Measurements from ENCODE around the gene SDC1.
A peak's percentile ranks its signal among the peaks of the same experiment; 100 is the strongest.
"Not testable (repeated sequence)": the region's sequence is repeated elsewhere in the genome, so short reads cannot be mapped to it uniquely, and the experiment has no call there.

Gene SDC1, protein sequence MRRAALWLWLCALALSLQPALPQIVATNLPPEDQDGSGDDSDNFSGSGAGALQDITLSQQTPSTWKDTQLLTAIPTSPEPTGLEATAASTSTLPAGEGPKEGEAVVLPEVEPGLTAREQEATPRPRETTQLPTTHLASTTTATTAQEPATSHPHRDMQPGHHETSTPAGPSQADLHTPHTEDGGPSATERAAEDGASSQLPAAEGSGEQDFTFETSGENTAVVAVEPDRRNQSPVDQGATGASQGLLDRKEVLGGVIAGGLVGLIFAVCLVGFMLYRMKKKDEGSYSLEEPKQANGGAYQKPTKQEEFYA

DNA sequence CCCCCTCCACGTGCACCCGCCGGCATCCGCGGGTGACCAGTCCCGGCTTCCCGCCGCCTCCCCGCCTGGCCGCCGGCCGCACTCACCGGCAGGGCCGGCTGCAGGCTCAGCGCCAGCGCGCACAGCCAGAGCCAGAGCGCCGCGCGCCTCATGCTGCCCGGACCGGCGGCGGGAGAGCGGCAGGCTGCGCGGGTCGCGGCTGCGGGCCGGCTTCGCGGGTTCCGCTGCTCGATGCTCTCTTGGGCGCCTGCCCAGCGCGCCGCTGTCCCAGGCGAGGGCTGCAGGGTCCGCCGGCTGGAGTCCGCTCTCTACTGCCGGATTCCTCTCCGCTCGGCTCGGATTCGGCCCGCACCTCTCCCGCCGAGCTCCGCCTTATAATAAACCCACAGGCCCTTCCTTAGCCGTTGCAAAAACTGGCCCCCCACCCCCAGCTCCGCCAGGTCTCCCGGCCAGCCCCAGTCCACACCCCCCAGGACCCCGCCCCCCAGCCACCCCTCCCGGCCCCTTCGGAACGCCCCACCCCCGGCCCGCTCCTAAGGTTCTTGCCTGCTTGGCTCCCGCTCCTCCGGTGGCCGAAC is at the start of gene SDC1:
TSS of gene SDC1 (minus strand) at position 415 of the 578 bp plus-strand sequence. CDS start at position 152, 263 bp downstream.
- TF ChIP-seq, protein P1, sequence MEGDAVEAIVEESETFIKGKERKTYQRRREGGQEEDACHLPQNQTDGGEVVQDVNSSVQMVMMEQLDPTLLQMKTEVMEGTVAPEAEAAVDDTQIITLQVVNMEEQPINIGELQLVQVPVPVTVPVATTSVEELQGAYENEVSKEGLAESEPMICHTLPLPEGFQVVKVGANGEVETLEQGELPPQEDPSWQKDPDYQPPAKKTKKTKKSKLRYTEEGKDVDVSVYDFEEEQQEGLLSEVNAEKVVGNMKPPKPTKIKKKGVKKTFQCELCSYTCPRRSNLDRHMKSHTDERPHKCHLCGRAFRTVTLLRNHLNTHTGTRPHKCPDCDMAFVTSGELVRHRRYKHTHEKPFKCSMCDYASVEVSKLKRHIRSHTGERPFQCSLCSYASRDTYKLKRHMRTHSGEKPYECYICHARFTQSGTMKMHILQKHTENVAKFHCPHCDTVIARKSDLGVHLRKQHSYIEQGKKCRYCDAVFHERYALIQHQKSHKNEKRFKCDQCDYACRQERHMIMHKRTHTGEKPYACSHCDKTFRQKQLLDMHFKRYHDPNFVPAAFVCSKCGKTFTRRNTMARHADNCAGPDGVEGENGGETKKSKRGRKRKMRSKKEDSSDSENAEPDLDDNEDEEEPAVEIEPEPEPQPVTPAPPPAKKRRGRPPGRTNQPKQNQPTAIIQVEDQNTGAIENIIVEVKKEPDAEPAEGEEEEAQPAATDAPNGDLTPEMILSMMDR (IDR thresholded peaks at IDR 0.05; ENCODE audit: low read depth, low read length, missing control alignments): no peak
- no peak for DNase-seq (ENCODE audit: extremely low read depth, low read depth)

DNA sequence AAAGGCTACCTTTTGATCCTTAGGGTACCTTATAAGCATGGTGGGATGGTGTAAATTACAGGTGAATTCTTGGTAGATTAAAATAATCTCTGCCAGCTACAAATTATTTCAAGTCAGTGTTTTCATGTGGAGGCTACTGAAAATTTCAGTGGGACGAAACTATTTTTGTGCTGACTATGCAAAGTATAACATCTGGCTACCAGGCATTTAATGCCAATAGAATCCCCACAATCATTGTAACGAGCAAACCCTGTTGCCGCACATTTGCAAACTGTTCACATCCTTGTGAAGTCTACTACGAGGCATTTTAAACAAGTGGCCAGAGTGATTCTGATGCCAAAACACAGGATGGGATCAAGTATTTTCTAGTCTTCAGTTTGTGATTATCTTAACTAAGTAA is 48.1 kb upstream of the SDC1 start:
- no peak overlapping the region for H3K4me3 ChIP-seq (replicated peaks; ENCODE audit: low read depth, low read length)
- TF ChIP-seq, protein P1 (IDR thresholded peaks at IDR 0.05; ENCODE audit: low read depth, low read length, missing control alignments): no peak
- DNase-seq (ENCODE audit: extremely low read depth, low read depth): no peak

More for the DNA sequence above, at the start of gene SDC1:
- H3K4me3 ChIP-seq (replicated peaks; ENCODE audit: low read depth, low read length): peak within 1 kb of the TSS; percentile 81

DNA sequence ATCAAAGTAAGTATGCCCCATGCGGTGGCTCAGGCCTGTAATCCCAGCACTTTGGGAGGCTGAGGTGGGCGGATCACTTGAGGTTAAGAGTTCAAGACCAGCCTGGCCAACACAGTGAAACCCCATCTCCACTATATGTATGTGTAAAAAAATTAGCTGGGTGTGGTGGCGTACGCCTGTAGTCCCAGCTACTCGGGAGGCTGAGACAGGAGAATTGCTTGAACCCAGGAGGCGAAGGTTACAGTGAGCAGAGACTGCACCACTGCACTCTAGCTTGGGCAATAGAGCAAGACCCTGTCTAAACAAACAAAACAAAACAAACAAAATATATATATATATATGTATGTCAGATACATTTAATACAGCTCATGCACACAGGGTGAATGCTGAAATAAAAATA is 43.4 kb upstream of the SDC1 start:
- not testable (repeated sequence) for DNase-seq (ENCODE audit: extremely low read depth, low read depth); H3K4me3 ChIP-seq (replicated peaks; ENCODE audit: low read depth, low read length)

DNA sequence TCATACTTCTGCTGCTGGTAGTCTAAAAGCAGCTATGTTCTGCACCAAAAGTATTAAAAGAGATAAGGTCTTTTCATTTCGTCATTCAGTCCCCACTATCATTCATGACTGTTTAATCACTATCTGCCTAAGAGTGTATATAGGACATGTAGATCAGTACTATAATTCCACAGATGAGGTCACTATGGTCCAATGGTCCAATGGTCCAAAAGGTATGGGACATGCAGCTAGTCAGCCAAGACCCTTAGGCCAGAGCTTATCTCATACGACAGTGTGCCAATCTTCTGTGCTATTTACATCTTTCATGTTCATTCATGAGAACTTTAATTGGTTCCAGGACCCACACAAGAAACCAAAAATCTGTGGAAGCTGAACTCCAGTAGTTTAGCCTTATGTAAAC is 42.6 kb upstream of the SDC1 start:
- no peak overlapping the region for H3K4me3 ChIP-seq (replicated peaks; ENCODE audit: low read depth, low read length)
- TF ChIP-seq, protein P1 (IDR thresholded peaks at IDR 0.05; ENCODE audit: low read depth, low read length, missing control alignments): no peak
- no peak for DNase-seq (ENCODE audit: extremely low read depth, low read depth)

DNA sequence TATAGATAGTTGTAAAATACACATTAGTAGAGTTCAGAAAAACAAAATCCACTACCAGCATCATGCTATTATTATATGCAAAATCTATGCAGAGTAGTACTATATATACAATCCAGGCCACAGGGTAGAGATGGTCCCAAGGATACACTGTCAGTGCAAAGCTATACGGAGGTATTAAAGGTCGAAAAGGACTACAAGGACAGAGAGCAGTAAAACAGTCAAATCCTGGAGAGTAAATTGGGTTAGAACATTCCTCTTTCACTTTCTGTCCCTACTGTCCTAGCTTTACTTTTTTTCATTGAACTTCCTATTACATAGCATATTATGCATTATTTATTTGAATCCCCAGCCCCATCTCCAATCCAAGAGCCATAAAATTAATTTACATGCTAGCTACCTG is 39.7 kb upstream of the SDC1 start:
- TF ChIP-seq, protein P1 (IDR thresholded peaks at IDR 0.05; ENCODE audit: low read depth, low read length, missing control alignments): no peak
- DNase-seq (ENCODE audit: extremely low read depth, low read depth): no peak

DNA sequence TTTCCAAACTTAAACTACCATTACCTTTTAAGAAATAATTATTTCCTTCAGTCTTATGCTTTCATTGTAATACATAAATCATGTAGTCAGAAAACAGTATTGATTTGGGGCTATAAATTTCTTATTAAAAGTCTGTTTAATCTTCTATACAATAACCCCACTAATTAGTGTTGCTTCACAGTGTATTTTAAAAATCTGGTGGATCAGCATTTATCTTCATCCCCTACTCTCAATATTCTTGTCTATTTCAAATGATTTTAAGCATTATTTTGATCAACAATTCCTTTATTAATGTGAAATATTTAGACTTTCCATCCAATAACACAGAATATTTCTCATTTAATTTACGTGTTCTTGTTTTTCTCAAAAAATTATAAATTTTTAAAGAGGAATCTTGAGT is 32.5 kb upstream of the SDC1 start:
- TF ChIP-seq, protein P1 (IDR thresholded peaks at IDR 0.05; ENCODE audit: low read depth, low read length, missing control alignments): no peak
- no peak for DNase-seq (ENCODE audit: extremely low read depth, low read depth)
- no peak overlapping the region for H3K4me3 ChIP-seq (replicated peaks; ENCODE audit: low read depth, low read length)

More for the DNA sequence above, 39.7 kb upstream of the SDC1 start:
- no peak overlapping the region for H3K4me3 ChIP-seq (replicated peaks; ENCODE audit: low read depth, low read length)

DNA sequence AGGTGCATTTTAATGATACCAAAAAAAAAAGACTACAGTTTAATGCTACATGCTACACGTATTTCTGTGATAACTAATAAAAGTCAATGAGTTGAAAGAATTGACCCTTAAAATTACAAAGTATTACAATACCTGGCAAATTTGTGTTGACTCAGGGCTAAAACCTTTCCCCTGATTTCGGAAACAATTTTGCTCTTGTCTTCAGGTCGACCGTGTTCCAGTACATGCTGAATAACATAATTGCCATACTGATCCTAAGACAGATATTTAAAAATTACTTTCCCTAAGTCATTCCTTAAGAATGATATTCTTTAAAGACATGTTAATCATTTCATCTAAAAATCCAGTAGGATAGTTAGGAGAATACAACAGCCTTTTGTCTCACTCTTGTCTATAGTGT is 29.8 kb upstream of the SDC1 start:
- TF ChIP-seq, protein P1 (IDR thresholded peaks at IDR 0.05; ENCODE audit: low read depth, low read length, missing control alignments): no peak
- DNase-seq (ENCODE audit: extremely low read depth, low read depth): no peak
- H3K4me3 ChIP-seq (replicated peaks; ENCODE audit: low read depth, low read length): no peak overlapping the region
